Keratinocyte (primary cell): ENCODE measurements around the gene NFKB2.

Experiments used
- CTCF ChIP-seq, 3 experiments: IDR thresholded peaks in 1 of 3; conservative IDR thresholded peaks in 1 of 3; optimal IDR thresholded peaks in 1 of 3; 2 replicates in 2 of 3; 3 replicates in 1 of 3; pipeline versions ENCODE3 to v1.5.1; 2011; ENCODE audit warnings: low read length in 3 of 3, mild to moderate bottlenecking in 3 of 3, moderate library complexity in 2 of 3, control low read depth in 1 of 3, inconsistent platforms in 1 of 3; ENCODE audit not compliant: insufficient read depth in 2 of 3; ENCODE audit errors: extremely low read depth in 1 of 3
- EZH2 ChIP-seq: IDR thresholded peaks from one replicate; pipeline ENCODE4 v1.6.1; 2012; ENCODE audit warnings: inconsistent platforms, mild to moderate bottlenecking, low read length, moderate library complexity

- TF ChIP-seq EZH2 (no peak), CTCF (optimal IDR thresholded peaks at IDR 0.05 in 1 of 3, IDR thresholded peaks at IDR 0.05 in 1 of 3, conservative IDR thresholded peaks at IDR 0.05 in 1 of 3; ENCODE audit: extremely low read depth in 1 of 3, insufficient read depth in 2 of 3, low read length in 3 of 3) (peak in 2 of 3 experiments; percentile 19 to 34)
These were observed 11.5 kb upstream of the NFKB2 start for GRCh38 chr10:102384053-102384452.
